ENCODE measurements around the gene FEZF2.

Gene FEZF2

DNA sequence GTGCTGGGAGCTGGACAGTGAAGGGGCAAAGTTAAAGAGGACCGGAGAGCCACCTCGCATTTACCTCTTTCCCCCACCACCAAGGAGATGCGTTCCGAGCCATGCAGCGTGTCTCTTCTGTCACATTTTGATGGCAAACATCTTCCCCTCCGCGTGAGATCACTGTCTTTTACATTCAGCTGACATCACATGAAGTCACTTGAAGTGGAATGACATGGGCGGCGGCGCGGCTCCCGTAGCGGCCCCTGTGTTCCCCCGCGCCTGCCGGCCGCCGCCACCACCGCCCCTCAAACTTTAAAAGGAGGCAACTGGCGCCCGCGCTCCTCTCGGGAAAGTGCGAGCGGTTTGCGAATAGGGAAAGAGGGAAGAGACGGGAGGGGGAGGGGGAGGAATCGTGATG, at the start of gene FEZF2:
Gene FEZF2, minus strand, starts transcription at position 336 of the 400 bp plus-strand sequence. CDS start 682 bp downstream, outside the sequence.
- no peak for DNase-seq

DNA sequence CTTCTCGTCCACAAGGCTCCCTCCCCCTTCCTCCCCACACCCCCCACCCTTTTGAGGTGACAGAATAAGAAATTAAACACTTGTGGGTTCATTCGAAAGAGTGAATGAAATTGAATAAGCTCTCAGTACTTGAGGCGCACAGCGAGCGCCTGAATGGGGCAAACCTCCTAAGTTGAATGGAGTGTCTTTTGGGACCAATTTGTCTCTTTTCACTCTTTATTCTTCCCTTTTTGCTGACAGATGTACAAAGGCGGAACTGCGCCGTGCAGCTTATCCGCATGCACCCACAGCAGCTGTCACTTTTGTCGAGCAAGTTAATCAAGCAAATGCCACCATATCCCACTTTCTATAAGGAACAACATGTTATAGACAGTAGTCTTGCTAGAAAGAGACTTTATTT, 47.9 kb upstream of the FEZF2 start:
- no peak for DNase-seq

DNA sequence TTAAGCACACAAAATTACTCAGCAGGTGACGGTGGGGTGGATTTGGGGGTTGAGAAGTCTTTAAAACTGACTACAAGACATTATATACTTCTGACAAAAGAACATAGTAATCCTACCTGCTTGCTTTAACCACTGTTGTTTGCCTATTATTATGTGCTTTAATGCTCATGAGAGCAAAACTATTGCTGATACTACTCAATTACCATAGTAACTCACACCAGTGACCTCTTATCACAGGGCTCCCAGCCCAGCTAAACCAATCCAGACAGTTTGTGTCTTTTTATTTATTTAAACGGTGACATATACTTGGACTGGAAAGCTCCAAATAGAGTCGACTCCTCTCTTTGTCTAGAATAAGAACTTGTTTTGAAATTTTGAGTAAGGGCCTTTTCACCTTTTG, 42.8 kb upstream of the FEZF2 start:
- no peak for DNase-seq

DNA sequence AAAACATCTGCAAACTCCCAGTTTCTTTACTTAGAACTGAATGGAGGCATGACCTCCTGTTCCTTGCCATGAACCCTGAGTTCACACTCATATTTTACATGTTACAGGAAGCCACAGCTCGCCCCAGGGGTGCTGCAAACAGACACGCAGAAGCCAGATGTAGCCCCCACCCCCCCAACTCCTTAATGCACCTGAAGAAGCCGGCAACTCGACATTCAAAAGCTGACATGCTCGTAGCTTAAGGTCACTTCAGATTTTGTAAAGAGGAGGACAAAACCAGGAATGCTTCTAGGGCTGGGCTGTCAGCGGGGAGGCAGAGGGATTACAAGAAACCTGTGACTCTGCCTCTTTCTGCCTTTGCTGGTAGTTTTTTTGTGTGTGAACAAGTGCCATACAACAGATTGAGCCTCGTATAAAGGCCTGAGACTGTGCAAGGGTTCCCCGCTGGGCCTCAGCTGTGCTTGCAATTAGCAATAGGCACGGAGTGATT, 42.0 kb upstream of the FEZF2 start:
- DNase-seq = no peak

DNA sequence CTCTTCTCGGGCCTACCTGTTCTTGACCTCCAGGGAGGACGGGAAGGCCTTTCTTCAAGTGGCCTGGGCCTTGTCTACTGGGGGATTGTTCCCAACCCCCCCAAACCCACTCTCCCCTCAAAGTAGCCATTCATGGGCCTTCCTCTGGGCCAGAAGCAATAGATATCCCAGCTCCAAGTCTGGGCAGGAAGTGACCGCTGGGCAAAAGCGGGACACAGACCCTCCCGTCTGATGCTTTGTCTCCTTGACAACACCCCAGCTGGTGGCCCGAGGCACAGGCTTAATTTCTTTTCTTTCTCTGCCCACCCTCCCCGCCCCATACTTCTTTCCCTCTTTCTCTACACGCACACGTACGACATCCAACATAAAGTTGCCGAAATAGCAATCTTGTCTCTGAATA, 41.4 kb upstream of the FEZF2 start:
- DNase-seq = no peak

DNA sequence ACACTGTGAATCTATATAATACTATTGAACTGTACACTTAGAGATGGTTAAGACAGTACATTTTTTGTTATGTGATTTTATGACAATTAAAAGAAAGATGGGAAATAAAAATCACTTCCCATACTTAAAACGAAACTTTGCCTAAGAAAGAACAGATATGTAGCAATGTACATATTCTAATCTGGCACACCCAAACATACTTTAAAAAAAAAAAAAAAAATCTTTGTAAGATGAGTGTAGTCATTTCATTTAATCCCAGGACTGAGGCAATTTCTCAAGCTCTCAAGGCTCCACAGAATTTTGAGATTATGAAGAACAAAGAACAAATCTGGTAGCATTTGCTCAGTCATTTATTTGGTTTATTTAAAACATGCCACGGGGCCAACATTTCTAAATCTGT, 40.3 kb upstream of the FEZF2 start:
- no peak for DNase-seq

GRCh38 chr3:62406945-62407344, 33.6 kb upstream of the FEZF2 start:
- DNase-seq = no peak

GRCh38 chr3:62405566-62405965, 32.2 kb upstream of the FEZF2 start:
- DNase-seq = no peak

DNA sequence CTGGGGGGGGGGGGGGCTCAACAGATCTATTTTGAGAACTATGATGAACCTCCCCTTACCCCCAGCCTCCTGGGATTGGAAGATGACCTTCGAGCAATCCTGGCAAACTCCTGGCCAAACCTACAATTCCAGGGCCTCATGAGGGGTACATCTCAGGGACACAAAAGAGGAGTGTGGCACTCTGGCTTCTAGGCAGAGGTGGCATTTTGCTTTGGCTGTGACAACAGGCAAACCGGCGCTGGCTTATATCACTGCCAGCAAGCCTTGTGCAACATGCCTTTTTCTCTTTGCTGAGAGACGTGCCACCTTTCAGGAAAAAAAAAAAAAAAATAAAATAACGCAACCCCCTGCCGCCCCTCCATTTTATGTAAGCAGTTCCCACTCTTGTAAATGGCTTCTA, 31.8 kb upstream of the FEZF2 start:
- no peak for DNase-seq

- no peak for DNase-seq
Observed at GRCh38 chr3:62404321-62404720, 31.0 kb upstream of the FEZF2 start.

- DNase-seq = no peak
Observed at GRCh38 chr3:62403765-62404164, 30.4 kb upstream of the FEZF2 start.

DNA sequence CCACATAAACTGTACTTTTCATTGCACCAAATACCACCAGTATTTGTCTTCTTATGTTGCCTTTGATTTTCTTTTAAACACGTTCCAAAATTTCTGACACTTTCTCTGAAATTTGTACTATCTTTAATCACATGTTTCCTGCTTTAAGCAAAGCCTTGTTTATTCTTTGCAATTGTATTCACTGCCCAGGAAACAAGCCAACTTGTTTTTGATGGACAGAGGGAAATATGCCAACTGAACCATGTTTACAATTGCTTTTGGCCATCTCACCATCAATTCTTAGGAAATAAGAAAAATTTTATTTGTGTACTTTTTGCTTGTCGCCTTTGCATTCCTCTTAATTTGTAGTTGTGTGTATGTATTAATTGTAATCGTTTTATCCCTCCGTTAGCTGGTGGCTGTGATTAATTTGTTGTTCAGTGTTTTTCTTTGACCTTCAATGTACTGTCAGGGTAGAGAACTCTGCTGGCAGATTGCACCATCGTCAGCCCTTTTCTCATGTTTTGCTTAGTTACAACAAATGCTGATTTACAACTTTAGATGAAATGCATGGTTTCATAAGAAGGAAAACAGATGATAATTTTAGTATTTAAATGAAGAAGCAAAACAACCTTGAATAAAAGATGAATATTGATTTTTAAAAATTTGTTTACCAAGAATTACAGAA, 19.4 kb upstream of the FEZF2 start:
- DNase-seq = no peak

GRCh38 chr3:62387251-62387650, 13.9 kb upstream of the FEZF2 start:
- DNase-seq = no peak

GRCh38 chr3:62379321-62379798, 6.0 kb upstream of the FEZF2 start:
- DNase-seq = no peak

DNA sequence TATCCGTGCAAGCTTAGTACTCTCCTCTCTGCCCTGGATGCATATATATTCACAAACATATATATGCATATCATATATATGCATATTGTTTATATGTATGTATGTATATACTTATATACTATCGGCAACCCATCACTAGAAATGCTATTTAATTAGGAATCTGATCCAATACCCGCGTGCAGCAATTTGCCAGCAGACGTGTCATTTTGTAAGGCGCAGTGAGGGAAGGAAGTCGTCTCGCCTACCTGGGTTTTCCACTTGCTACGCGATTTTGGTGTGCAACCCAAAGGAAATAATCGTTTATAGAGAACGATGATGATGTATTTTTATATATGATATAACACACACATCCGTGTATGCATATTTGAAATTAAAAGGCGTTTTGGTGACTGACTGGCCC, 5.6 kb upstream of the FEZF2 start:
- no peak for DNase-seq

DNA sequence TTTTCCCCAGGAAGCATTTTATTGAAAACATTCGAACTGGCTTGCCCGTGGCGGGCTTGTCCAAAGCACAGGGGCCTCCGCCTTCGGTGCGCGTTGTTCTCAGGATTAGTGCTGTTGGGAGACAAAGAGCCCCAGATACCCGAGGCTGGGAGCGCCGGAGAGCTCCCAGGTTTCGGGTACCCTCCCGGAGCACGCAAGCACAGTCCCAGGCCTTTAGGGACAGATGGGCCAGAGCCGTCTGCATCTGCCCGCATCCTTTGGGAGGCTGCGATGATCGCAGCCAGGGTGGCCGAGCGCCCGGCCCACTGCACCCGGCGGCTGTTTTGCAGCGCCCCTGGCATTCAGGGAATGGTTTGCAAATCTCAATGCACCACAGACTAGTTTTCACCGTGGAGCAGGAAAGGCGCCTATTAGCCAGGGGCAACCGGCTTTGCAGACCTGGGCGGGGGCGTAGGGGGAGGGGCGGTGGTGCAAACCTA, 5.0 kb upstream of the FEZF2 start:
- DNase-seq = no peak

DNA sequence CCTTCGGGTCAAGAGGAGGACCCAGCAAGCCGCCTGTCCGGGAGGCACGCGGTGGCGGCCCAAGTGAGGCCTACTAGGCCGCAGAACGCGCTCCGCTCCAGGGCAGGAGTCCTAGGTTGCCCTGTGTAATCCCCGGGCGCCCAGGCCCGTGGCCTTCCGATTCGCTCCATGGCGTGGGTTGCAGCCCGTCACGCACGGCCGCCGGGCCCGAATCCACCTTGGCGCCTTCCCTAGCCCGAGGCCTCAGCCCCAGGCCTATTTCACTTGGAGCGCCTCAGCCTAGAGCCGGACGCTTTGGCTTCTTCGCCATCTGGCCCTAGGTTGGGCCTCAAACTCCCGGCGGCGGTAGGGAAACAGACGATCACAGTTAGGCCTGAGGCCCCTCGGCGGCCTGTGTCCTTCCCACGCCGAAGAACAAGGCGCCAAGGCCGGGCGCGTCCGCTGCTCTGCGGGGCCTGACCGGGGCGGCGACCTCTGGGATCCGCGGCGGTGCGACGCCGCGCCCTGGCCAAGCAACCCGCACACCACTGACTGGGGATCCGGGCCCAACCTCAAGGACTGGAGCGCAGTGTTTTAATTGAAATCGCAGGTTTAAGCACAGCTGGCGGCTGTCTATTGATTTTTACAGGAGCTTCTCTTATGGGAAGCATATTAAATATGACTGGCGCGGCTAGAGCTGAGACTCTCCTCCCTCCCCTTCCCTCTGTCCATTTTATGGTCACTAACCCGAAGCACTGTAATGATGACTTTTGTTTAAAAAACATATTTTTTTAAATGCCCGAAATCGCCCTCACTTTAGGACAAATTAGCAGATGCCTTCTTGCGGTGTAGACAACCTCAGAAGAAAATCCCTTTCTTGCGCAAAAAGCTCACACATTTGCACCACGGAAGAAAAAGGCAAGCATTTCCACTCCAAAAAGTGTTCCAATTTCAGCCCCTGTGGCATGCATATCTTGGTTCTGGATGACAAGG, 3.8 kb upstream of the FEZF2 start:
- DNase-seq = no peak

- DNase-seq = no peak
Observed at GRCh38 chr3:62376454-62376720, 3.0 kb upstream of the FEZF2 start.

GRCh38 chr3:62375655-62376453, 2.5 kb upstream of the FEZF2 start:
- no peak for DNase-seq

DNA sequence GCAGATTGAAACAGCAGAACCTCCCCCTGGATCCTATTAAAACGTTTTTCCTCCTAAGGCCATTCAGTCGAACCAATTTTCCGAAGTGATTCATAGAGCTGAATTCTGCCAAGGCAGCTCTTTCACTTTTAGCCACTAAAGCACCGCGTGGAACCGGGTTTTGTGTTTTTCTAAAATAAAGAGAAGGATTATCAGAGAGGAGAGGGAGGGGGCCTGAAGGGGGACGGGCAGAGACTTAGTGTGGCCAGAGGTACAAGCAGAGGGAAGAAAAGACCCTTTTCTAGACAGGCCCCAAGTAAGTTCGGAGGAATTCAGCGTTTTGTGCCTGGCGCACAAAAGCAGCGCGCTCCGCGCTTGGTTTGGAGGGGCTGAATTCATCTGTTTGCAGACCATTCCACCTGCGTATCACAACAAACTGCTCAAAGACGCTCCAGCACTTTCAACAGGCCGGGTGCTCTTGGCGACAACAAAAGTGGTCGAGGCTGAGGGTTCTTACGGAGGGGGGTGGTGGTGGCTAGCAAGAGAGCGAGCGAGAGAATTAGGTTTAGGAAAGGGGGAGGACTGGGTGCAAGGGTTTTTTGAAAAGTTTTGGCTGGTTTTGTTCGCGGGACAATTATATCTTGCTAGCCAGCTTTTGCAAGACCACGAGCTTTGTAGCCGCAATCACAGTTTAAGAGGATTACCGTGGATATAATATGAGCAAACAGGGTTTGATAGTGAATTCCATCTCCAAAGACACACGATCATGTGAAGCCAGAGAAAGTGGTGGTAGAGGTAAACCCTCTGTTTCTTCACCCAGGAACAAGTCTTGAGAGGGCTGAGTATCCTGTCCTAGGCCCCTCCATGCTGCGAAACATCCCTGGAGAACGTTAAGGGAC, 1.2 kb upstream of the FEZF2 start:
- no peak for DNase-seq

- DNase-seq = no peak
Observed at GRCh38 chr3:62373714-62374333, 474 bp upstream of the FEZF2 start.

DNA sequence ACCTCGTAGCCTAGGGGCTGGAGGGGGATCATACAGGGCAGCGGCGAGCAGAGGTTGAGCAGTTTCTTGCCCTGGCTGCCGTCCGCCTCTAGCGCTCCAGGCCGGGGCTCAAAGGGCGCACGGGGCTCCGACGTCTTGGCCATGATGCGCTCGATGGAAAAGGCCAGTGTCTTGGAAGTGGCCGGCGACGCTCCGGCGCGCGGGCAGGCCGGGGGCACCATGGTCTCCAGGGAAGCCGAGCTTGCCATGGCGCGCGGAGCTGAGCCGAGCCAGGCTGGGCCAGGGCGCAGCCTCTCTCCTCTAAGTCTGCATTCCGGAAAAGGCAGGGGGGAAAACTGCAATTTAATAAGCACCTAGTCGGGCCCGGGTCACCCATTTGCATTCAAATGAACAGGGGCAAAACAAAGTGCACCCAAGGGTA, 719 bp downstream of the FEZF2 start:
- no peak for DNase-seq

Measured in NCI-H187 (cell line).